PC-9 (cell line): ENCODE results near the gene ITFG1.

Experiments
- CTCF ChIP-seq: fragments of 200-600 bp; sonication (generic); conservative IDR thresholded peaks from 2 replicates; pipeline ENCODE4 v1.6.1; 2017; ENCODE audit warnings: mixed run types, antibody characterized with exemption, mild to moderate bottlenecking, moderate library complexity
- EZH2 ChIP-seq: fragments of 200-600 bp; sonication (generic); IDR thresholded peaks from 2 replicates; pipeline ENCODE4 v1.8.0; 2017; ENCODE audit warnings: antibody characterized with exemption, low read depth

GRCh38 chr16:47276522-47276921, 184.3 kb downstream of the ITFG1 start:
- TF ChIP-seq CTCF (no peak), EZH2 (no peak)
